Activated CD8-positive, alpha-beta T cell treated with anti-CD3 and anti-CD28 coated beads for 36 hours (primary cell): ENCODE data around the gene ABHD8. TPM values are rescaled to one million over a fixed set of nuclear protein-coding genes. Genes with fewer than 3 reads are reported as not detected.

Experiments used
- ATAC-seq: fragments of 200-7000 bp; cut with Tn5 transposase; one replicate; pipeline ENCODE4 v1.10.0; 2021; ENCODE audit warnings: mild to moderate bottlenecking, moderate library complexity
- CTCF ChIA-PET: fragments of 350-600 bp; sonication (Branson Sonifier 250); formaldehyde crosslinking; loops from one replicate; lab custom pipeline; 2021; ENCODE audit warnings: antibody characterized with exemption; lab: Charles Lee
- POLR2A ChIA-PET: fragments of 350-600 bp; sonication (Branson Sonifier 250); formaldehyde crosslinking; loops from one replicate; lab custom pipeline; 2021; ENCODE audit warnings: antibody characterized with exemption; lab: Charles Lee
- DNase-seq: peaks from one replicate; pipeline ENCODE4 v3.0.0-alpha.2; 2020
- H3K27ac Mint-ChIP-seq: one replicate; pipeline ENCODE4 v1.8.0; 2021; ENCODE audit warnings: mild to moderate bottlenecking, mixed read lengths
- H3K27me3 Mint-ChIP-seq: one replicate; pipeline ENCODE4 v1.8.0; 2021; ENCODE audit warnings: mixed read lengths
- H3K36me3 Mint-ChIP-seq: one replicate; pipeline ENCODE4 v1.8.0; 2021; ENCODE audit warnings: low read depth, mixed read lengths
- H3K4me1 Mint-ChIP-seq: one replicate; pipeline ENCODE4 v1.8.0; 2021; ENCODE audit warnings: low read depth, mixed read lengths
- H3K4me3 Mint-ChIP-seq: one replicate; pipeline ENCODE4 v1.8.0; 2021; ENCODE audit warnings: mild to moderate bottlenecking, moderate library complexity, mixed read lengths
- H3K9me3 Mint-ChIP-seq: one replicate; pipeline ENCODE4 v1.8.0; 2021; ENCODE audit warnings: mixed read lengths
- intact Hi-C: fragments of 100-400 bp; cut with micrococcal nuclease; formaldehyde crosslinking; loops from one replicate; pipeline ENCODE4 v1.10.0; 2022
- total RNA-seq, 2 experiments: library from RNA; stranded (reverse); gene quantifications; one replicate each; pipeline ENCODE4 v1.2.3, GENCODE V29; 2021
- TF ChIP-seq, protein P1 (sequence below): fragments of 200-600 bp; IDR thresholded peaks from one replicate; pipeline ENCODE4 v1.8.0; 2022; ENCODE audit warnings: antibody characterized with exemption, mild to moderate bottlenecking

Gene ABHD8
- total RNA-seq, 2 experiments from 2014 or later: 5.0 to 6.0 TPM

- DNase-seq: no peak
- H3K27ac Mint-ChIP-seq: no peak overlapping the region
- intact Hi-C loops: no loop called here
- ChIA-PET POLR2A (interaction anchor here (0.7 to 1.4 kb wide), 3 partner anchors 8 to 27 kb away, joined by 3 to 5 read pairs (median 3); partner anchors contain the start of genes ABHD8 and MRPL34), CTCF (interaction anchor here (0.8 to 1.7 kb wide), 2 partner anchors 25 to 56 kb away, joined by 3 to 5 read pairs; partner anchors contain the start of gene MRPL34)
- H3K9me3 Mint-ChIP-seq: no peaks in the 10 kb centered on the region
- H3K27me3 Mint-ChIP-seq: no peaks in the 10 kb centered on the region
- TF ChIP-seq, protein P1, sequence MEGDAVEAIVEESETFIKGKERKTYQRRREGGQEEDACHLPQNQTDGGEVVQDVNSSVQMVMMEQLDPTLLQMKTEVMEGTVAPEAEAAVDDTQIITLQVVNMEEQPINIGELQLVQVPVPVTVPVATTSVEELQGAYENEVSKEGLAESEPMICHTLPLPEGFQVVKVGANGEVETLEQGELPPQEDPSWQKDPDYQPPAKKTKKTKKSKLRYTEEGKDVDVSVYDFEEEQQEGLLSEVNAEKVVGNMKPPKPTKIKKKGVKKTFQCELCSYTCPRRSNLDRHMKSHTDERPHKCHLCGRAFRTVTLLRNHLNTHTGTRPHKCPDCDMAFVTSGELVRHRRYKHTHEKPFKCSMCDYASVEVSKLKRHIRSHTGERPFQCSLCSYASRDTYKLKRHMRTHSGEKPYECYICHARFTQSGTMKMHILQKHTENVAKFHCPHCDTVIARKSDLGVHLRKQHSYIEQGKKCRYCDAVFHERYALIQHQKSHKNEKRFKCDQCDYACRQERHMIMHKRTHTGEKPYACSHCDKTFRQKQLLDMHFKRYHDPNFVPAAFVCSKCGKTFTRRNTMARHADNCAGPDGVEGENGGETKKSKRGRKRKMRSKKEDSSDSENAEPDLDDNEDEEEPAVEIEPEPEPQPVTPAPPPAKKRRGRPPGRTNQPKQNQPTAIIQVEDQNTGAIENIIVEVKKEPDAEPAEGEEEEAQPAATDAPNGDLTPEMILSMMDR: no peak
- H3K4me3 Mint-ChIP-seq: no peak overlapping the region
- ATAC-seq: no peak
- H3K36me3 Mint-ChIP-seq: no peaks in the 10 kb centered on the region
- H3K4me1 Mint-ChIP-seq: peaks cover 23% of the 10 kb centered on the region
These were observed 27.2 kb upstream of the ABHD8 start for GRCh38 chr19:17330262-17331044.

- ChIA-PET POLR2A (interaction anchor here (0.5 to 1.4 kb wide), 4 partner anchors 20 to 27 kb away, joined by 3 to 4 read pairs (median 3); partner anchors contain the start of genes ABHD8, DDA1 and MRPL34), CTCF (interaction anchor here (1.7 kb wide), 1 partner anchor 56 kb away, joined by 5 read pairs; no protein-coding TSS in a partner anchor)
- DNase-seq (no peak), ATAC-seq (no peak)
- Mint-ChIP-seq H3K4me3 (peak overlapping the region; percentile 57), H3K27ac (no peak overlapping the region), H3K4me1 (peaks cover 17% of the 10 kb centered on the region), H3K9me3 (no peaks in the 10 kb centered on the region), H3K27me3 (no peaks in the 10 kb centered on the region), H3K36me3 (no peaks in the 10 kb centered on the region)
- intact Hi-C loops: no loop called here
- TF ChIP-seq, protein P1: no peak
These were observed 26.4 kb upstream of the ABHD8 start for GRCh38 chr19:17329366-17330261.

- ATAC-seq (peak; percentile 18), DNase-seq (peak; percentile 52)
- Mint-ChIP-seq H3K9me3 (no peaks in the 10 kb centered on the region), H3K4me1 (peaks cover 14% of the 10 kb centered on the region), H3K36me3 (no peaks in the 10 kb centered on the region), H3K4me3 (peak overlapping the region; percentile 65), H3K27me3 (no peaks in the 10 kb centered on the region), H3K27ac (peak overlapping the region; percentile 34)
- TF ChIP-seq, protein P1: no peak
- POLR2A ChIA-PET: interaction anchor here (1.0 to 1.9 kb wide), 4 partner anchors 12 to 24 kb away, joined by 3 to 8 read pairs (median 4); partner anchors contain the start of genes DDA1 and MRPL34
- CTCF ChIA-PET: interaction anchor here (0.7 to 1.7 kb wide), 2 partner anchors 22 to 57 kb away, joined by 3 to 5 read pairs; no protein-coding TSS in a partner anchor
- intact Hi-C loops: no loop called here
These were observed 25.5 kb upstream of the ABHD8 start for GRCh38 chr19:17328517-17329365.

DNA sequence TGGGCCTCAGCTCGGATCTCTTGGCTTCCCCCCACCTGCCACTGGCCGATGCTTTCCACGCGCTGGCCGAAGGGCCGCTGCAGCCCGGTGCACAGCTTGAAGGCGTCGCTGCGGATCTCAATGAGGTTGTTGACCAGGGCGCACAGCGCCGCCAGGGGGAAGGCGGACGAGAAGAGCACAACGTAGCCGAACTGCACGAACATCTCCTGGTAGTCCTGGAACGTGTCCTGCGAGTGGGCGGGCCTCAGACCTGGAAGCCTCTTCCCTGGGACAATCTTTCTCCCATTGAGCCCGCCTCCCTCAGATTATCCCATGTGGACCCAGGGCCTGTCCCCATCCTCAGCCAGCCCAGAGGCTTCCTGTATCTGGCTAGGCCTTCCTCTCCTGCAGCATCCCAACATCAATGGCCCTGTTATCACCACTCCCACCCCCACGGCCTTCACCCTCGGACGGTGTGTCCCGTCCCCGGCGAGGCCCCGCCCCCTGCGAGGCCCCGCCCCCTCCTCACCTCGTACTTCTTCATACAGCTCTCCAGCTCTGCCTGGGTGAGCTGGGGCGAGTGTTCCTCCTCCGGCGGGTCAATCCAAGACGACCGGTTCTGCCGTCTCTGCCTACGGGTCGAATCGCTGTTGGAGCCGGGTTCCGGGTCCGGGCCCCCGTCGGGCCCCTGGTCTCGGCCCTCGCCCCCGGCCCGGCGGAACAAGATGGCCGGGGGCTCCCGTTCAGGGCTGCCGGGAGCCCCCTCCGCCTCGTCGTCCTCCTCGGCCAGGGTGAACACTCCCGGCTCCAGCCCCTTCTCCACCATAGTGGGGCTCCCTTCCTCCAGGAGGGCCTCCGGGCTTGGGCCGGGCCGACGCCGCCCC, 24.7 kb upstream of the ABHD8 start:
- peak; percentile 66 for DNase-seq
- intact Hi-C loops: no loop called here
- Mint-ChIP-seq H3K4me1 (peaks cover 10% of the 10 kb centered on the region), H3K27me3 (no peaks in the 10 kb centered on the region), H3K27ac (no peak overlapping the region), H3K36me3 (no peaks in the 10 kb centered on the region), H3K9me3 (no peaks in the 10 kb centered on the region), H3K4me3 (peak overlapping the region; percentile 65)
- ChIA-PET POLR2A (interaction anchor here (0.6 to 1.9 kb wide), 8 partner anchors 11 to 107 kb away, joined by 3 to 8 read pairs (median 4); partner anchors contain the start of genes DDA1 and MRPL34), CTCF (interaction anchor here (0.7 to 0.9 kb wide), 2 partner anchors 19 to 21 kb away, joined by 3 to 4 read pairs; partner anchors contain the start of gene DDA1)
- peak; percentile 74 for ATAC-seq
- TF ChIP-seq, protein P1: no peak
